ENCODE results near the gene CCDC187.

GRCh38 chr9:136330406-136330990 lies 26.6 kb upstream of the CCDC187 start:
- TF ChIP-seq, protein P1, sequence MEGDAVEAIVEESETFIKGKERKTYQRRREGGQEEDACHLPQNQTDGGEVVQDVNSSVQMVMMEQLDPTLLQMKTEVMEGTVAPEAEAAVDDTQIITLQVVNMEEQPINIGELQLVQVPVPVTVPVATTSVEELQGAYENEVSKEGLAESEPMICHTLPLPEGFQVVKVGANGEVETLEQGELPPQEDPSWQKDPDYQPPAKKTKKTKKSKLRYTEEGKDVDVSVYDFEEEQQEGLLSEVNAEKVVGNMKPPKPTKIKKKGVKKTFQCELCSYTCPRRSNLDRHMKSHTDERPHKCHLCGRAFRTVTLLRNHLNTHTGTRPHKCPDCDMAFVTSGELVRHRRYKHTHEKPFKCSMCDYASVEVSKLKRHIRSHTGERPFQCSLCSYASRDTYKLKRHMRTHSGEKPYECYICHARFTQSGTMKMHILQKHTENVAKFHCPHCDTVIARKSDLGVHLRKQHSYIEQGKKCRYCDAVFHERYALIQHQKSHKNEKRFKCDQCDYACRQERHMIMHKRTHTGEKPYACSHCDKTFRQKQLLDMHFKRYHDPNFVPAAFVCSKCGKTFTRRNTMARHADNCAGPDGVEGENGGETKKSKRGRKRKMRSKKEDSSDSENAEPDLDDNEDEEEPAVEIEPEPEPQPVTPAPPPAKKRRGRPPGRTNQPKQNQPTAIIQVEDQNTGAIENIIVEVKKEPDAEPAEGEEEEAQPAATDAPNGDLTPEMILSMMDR (IDR thresholded peaks at IDR 0.05; ENCODE audit: low read depth, low read length, poor library complexity, severe bottlenecking): no peak
- TF ChIP-seq EZH2phosphoT487 (IDR thresholded peaks at IDR 0.05; ENCODE audit: borderline replicate concordance, low read length): no peak
